Peyer's patch (tissue), 4 donors: Measurements from ENCODE around the gene ADGRB3. TPM values are rescaled to one million over a fixed set of nuclear protein-coding genes. Genes with fewer than 3 reads are reported as not detected.
"Not testable (repeated sequence)": the region's sequence is repeated elsewhere in the genome, so short reads cannot be mapped to it uniquely, and the experiment has no call there.

Source experiments
- DNase-seq, 3 donors: peaks; one replicate each; pipeline ENCODE4 v3.0.0-alpha.2; 2017 to 2019
- H3K27ac ChIP-seq, 4 donors: fragments of 200-600 bp; sonication (generic); one replicate each; pipeline ENCODE4 v1.5.1; 2016 to 2019
- H3K27me3 ChIP-seq, 2 donors: fragments of 200-600 bp; sonication (generic); one replicate each; pipeline ENCODE4 v1.5.1; 2019
- H3K36me3 ChIP-seq, 3 donors: fragments of 200-600 bp; sonication (generic); one replicate each; pipeline ENCODE4 v1.5.1; 2016 to 2019
- H3K4me1 ChIP-seq, 4 donors: fragments of 200-600 bp; sonication (generic); one replicate each; pipeline ENCODE4 v1.5.1; 2016 to 2019
- H3K4me3 ChIP-seq, 4 donors: fragments of 200-600 bp; sonication (generic); 1 replicate in 3 of 4; 2 replicates in 1 of 4; pipeline ENCODE4 v1.5.1; 2016 to 2019; ENCODE audit warnings: mild to moderate bottlenecking in 1 of 4
- H3K9me3 ChIP-seq, 4 donors: fragments of 200-600 bp; sonication (generic); one replicate each; pipeline ENCODE4 v1.5.1; 2016 to 2019; ENCODE audit warnings: mild to moderate bottlenecking in 1 of 4
- POLR2A ChIP-seq, 2 donors: fragments of 450-650 bp; IDR thresholded peaks; one replicate each; pipeline ENCODE4 v1.5.1; 2017; ENCODE audit warnings: antibody characterized with exemption in 2 of 2, mild to moderate bottlenecking in 2 of 2, moderate library complexity in 2 of 2
- total RNA-seq, 4 donors: library from RNA; depleted of rRNA; stranded (reverse); fragments of >200 nt; gene quantifications; one replicate each; pipeline ENCODE4 v1.1.0, GENCODE V29; 2016
- TF ChIP-seq, protein P1 (sequence below), 6 experiments: fragments of 450-650 bp in 4 of 6; fragments of 200-600 bp in 2 of 6; sonication (generic) in 1 of 6; IDR thresholded peaks; one replicate each; pipeline ENCODE4 v1.5.1; 2017 to 2019; ENCODE audit warnings: antibody characterized with exemption in 6 of 6, mild to moderate bottlenecking in 3 of 6, moderate library complexity in 1 of 6

Gene ADGRB3
- total RNA-seq, 4 donors from 2014 or later: 1.2 to 9.9 (median 2.5) TPM

DNA sequence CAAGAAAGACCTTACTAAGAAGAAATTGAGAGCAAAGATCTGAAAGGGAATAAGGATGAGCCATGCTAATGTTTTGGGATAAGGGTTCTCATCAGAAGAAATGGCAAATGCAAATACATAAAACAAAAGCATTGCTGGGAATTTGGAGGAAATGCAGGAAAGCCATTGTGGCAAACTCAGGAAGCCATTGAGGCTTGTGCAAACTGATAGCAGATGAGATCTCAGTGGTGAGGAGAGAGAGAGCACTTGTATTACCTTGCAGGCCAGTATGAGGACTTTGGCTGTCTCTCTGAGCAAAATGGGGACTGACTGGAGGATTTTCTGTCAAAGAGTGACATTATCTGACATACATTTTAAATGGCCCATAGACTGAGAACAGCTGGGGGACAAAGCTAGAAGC, 103.0 kb downstream of the ADGRB3 start:
- no peak for DNase-seq
- H3K27me3 ChIP-seq: no peaks in the 10 kb centered on the region
- no peaks in the 10 kb centered on the region for H3K36me3 ChIP-seq
- H3K4me3 ChIP-seq: no peak overlapping the region
- no peak for TF ChIP-seq POLR2A (IDR thresholded peaks at IDR 0.05)
- H3K4me1 ChIP-seq: no peaks in the 10 kb centered on the region
- H3K9me3 ChIP-seq: no peaks in the 10 kb centered on the region
- H3K27ac ChIP-seq: no peak overlapping the region

DNA sequence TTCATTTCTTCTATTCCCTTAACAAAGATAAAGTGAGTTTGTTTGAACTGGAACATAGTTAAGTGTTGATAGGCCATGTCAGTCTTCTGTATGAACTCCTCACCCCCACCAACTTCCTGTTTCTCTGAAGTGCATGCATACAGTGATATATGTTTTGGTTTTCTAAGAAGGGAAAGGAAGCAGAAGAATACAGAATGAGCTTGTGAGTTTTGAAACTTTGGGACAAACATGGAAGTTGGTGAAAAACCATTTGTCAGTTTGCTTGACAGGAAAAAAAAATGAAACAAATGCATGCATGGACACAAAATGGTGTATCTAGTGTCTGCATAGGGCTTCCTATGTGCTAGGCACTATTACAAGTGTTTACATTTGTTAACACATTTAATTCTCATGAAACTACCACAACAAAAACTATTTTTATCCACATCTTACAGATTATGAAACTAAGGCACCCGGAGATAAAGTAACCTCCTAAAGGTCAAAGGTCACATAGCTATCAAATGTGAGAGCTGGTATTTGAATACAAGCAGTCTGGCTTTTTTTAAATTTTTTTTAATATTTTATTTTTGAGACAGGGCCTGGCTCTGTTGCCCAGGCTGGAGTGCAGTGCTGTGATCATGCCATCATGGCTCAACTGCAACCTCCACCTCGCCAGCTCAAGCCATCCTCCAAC, 105.9 kb downstream of the ADGRB3 start:
- TF ChIP-seq, protein P1, sequence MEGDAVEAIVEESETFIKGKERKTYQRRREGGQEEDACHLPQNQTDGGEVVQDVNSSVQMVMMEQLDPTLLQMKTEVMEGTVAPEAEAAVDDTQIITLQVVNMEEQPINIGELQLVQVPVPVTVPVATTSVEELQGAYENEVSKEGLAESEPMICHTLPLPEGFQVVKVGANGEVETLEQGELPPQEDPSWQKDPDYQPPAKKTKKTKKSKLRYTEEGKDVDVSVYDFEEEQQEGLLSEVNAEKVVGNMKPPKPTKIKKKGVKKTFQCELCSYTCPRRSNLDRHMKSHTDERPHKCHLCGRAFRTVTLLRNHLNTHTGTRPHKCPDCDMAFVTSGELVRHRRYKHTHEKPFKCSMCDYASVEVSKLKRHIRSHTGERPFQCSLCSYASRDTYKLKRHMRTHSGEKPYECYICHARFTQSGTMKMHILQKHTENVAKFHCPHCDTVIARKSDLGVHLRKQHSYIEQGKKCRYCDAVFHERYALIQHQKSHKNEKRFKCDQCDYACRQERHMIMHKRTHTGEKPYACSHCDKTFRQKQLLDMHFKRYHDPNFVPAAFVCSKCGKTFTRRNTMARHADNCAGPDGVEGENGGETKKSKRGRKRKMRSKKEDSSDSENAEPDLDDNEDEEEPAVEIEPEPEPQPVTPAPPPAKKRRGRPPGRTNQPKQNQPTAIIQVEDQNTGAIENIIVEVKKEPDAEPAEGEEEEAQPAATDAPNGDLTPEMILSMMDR (IDR thresholded peaks at IDR 0.05): no peak
- no peak for TF ChIP-seq POLR2A (IDR thresholded peaks at IDR 0.05)
- DNase-seq: no peak
- no peak overlapping the region for H3K27ac ChIP-seq

DNA sequence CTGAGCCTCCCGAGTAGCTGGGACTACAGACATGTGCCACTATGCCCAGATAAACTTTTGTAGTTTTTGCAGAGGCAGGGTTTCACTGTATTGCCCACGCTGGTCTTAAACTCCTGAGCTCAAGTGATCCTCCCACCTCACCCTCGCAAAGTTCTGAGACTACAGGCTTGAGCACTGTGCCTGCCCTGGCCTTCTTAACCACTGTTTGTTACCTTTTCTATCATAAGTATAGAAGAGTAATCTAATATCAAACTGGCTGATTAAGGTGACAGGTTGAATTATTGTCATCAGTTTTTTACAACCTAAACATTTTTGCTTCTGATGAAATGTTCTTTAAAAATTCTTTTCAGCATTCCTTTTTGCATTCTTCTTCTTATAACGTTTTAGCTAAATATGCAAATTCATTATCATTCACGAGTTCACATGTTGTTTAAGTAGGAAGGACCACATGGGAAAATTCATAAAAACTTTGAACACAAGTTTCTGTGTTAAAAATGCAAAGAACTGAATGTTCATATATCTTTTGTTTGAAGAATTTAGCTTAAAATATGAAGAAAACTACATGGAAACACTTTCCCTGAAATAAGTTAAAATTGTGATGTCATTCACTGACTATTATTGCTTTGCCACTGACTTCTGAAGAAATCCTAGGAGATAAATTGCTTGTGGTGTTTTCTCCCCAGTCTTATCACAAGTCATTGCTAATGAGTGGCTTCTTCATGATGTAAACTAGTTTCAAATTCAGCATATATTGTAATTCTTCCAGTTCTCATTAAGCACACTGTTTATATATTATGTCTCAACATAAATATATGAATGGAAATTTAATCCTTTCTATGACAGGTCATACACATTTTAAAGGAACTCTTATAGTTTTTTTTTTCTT, 106.7 kb downstream of the ADGRB3 start:
- no peaks in the 10 kb centered on the region for H3K36me3 ChIP-seq
- no peaks in the 10 kb centered on the region for H3K27me3 ChIP-seq
- no peaks in the 10 kb centered on the region for H3K9me3 ChIP-seq
- no peak overlapping the region for H3K4me3 ChIP-seq
- DNase-seq: no peak
- TF ChIP-seq, protein P1 (IDR thresholded peaks at IDR 0.05): no peak
- TF ChIP-seq POLR2A (IDR thresholded peaks at IDR 0.05): no peak
- H3K4me1 ChIP-seq: no peaks in the 10 kb centered on the region
- H3K27ac ChIP-seq: no peak overlapping the region

More for the DNA sequence above, 105.9 kb downstream of the ADGRB3 start:
- Histone ChIP-seq H3K36me3 (no peaks in the 10 kb centered on the region), H3K27me3 (no peaks in the 10 kb centered on the region), H3K4me1 (no peaks in the 10 kb centered on the region), H3K4me3 (no peak overlapping the region), H3K9me3 (no peaks in the 10 kb centered on the region)

DNA sequence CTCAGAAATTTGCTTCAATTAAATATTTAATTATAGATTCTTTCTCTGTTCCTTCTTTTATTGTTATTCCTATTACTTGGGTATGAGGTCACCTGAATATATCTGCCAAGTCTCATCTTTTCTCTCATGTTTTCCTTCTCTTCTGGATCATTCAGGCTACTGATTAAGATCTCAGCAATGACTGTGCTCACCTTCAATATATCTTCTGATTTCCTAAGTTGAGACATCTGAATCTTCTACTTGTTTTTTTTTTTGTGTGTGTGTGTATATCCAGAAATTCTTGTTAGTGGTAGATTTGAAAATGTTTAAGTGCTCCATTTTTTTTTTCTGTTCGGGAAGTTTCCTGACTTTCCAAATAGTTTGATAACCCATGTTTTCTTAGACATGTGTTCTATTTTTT, 108.0 kb downstream of the ADGRB3 start:
- DNase-seq: no peak
- TF ChIP-seq, protein P1 (IDR thresholded peaks at IDR 0.05): no peak
- no peak for TF ChIP-seq POLR2A (IDR thresholded peaks at IDR 0.05)
- Histone ChIP-seq H3K27ac (no peak overlapping the region), H3K27me3 (no peaks in the 10 kb centered on the region), H3K4me1 (no peaks in the 10 kb centered on the region), H3K9me3 (no peaks in the 10 kb centered on the region), H3K36me3 (no peaks in the 10 kb centered on the region), H3K4me3 (no peak overlapping the region)

DNA sequence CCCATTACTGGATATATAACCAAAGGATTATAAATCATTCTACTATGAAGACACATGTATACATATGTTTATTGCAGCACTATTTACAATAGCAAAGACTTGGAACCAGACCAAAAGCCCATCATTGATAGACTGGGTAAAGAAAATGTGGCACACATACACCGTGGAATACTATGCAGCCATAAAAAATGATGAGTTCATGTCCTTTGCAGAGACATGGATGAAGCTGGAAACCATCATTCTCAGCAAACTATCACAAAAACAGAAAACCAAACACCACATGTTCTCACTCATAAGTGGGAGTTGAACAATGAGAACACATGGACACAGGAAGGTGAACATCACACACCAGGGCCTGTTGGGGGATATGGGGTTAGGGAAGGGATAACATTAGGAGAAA, 109.3 kb downstream of the ADGRB3 start:
- H3K27me3 ChIP-seq, H3K9me3 ChIP-seq, H3K4me1 ChIP-seq, H3K36me3 ChIP-seq, H3K27ac ChIP-seq, DNase-seq, H3K4me3 ChIP-seq: not testable (repeated sequence)

DNA sequence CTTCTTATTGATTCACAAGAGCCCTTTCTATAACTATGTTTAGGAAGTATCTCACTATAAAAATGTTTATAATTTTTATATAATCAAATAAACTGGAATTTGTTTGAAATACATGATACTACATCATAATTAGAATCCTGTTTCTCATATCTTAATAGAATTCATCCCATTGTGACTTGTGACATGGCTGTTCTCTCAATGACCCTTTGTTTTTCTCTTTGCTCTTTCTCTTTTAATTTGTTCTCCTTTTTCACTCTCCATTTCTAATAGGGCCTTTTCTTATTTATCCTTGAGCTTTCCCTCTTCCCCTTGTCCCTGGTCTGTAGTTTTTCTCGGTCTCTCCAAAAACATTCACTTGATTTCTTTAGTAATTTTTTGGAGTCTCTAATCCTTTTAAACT, 111.3 kb downstream of the ADGRB3 start:
- no peak for DNase-seq
- Histone ChIP-seq H3K4me3 (no peak overlapping the region), H3K9me3 (no peaks in the 10 kb centered on the region), H3K36me3 (no peaks in the 10 kb centered on the region), H3K27me3 (no peaks in the 10 kb centered on the region), H3K4me1 (no peaks in the 10 kb centered on the region), H3K27ac (no peak overlapping the region)
- TF ChIP-seq, protein P1 (IDR thresholded peaks at IDR 0.05): no peak
- TF ChIP-seq POLR2A (IDR thresholded peaks at IDR 0.05): no peak
